MM.1S (cell line): ENCODE measurements around the gene CROCC2.

Experiments used
- EZH2 ChIP-seq: fragments of 300-600 bp; sonication (generic); optimal IDR thresholded peaks from 2 replicates; pipeline ENCODE3; 2017; ENCODE audit warnings: low read depth, mild to moderate bottlenecking, antibody characterized with exemption, low read length, mixed read lengths
- TF ChIP-seq, protein P1 (sequence below): fragments of 300-600 bp; sonication (generic); IDR thresholded peaks from 2 replicates; pipeline ENCODE4 v1.5.1; 2016; ENCODE audit warnings: antibody characterized with exemption, low read length, mixed read lengths

- TF ChIP-seq, protein P1, sequence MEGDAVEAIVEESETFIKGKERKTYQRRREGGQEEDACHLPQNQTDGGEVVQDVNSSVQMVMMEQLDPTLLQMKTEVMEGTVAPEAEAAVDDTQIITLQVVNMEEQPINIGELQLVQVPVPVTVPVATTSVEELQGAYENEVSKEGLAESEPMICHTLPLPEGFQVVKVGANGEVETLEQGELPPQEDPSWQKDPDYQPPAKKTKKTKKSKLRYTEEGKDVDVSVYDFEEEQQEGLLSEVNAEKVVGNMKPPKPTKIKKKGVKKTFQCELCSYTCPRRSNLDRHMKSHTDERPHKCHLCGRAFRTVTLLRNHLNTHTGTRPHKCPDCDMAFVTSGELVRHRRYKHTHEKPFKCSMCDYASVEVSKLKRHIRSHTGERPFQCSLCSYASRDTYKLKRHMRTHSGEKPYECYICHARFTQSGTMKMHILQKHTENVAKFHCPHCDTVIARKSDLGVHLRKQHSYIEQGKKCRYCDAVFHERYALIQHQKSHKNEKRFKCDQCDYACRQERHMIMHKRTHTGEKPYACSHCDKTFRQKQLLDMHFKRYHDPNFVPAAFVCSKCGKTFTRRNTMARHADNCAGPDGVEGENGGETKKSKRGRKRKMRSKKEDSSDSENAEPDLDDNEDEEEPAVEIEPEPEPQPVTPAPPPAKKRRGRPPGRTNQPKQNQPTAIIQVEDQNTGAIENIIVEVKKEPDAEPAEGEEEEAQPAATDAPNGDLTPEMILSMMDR, result no peak
- TF ChIP-seq EZH2, result no peak
Observed at GRCh38 chr2:240921311-240921994, 15.3 kb downstream of the CROCC2 start.
